GM19452 (cell line): ENCODE results near the gene FLG.
"Not testable (repeated sequence)": the region's sequence is repeated elsewhere in the genome, so short reads cannot be mapped to it uniquely, and the experiment has no call there.

Source experiments
- ATAC-seq: cut with Tn5 transposase; IDR thresholded peaks from one replicate; pipeline ENCODE4 v1.9.1; 2021; ENCODE audit not compliant: unreplicated experiment

The FLG gene

GRCh38 chr1:152303139-152303872, 21.7 kb downstream of the FLG start:
- ATAC-seq: not testable (repeated sequence)

- not testable (repeated sequence) for ATAC-seq
Observed at GRCh38 chr1:152256394-152256793, 68.6 kb downstream of the FLG start.
